OCI-LY1 (cell line): ENCODE measurements around the gene KIF19.

Source experiments
- CTCF ChIP-seq: fragments of 200-600 bp; sonication (generic), shearing (Covaris generic); IDR thresholded peaks from 2 replicates; pipeline ENCODE4 v1.5.1; 2017; ENCODE audit warnings: mild to moderate bottlenecking, antibody characterized with exemption, low read length, moderate library complexity, mixed read lengths
- EZH2 ChIP-seq: fragments of 200-600 bp; sonication (generic), shearing (Covaris generic); IDR thresholded peaks from 2 replicates; pipeline ENCODE4 v1.8.0; 2017; ENCODE audit warnings: borderline replicate concordance, mixed run types, mild to moderate bottlenecking, antibody characterized with exemption, low read length, moderate library complexity, mixed read lengths

- TF ChIP-seq CTCF (no peak), EZH2 (no peak)
These were observed 4.4 kb downstream of the KIF19 start for GRCh38 chr17:74330446-74330845.
